HEK293 (cell line): ENCODE measurements around the gene STIM1.

Experiments
- CTCF ChIA-PET: fragments of 350-600 bp; formaldehyde crosslinking; extraction: SDS; loops from one replicate; lab custom pipeline; 2021; ENCODE audit warnings: antibody characterized with exemption; lab: Yijun Ruan, JAX
- POLR2A ChIA-PET: fragments of 300-600 bp; formaldehyde crosslinking; extraction: SDS; loops from one replicate; lab custom pipeline; 2020; ENCODE audit warnings: antibody characterized with exemption, inconsistent platforms; lab: Yijun Ruan, JAX
- H3K27ac ChIP-seq: fragments of 200-500 bp; sonication (Bioruptor generic); 2 replicates; pipeline ENCODE4 v1.5.1; 2014; ENCODE audit warnings: low read depth, low read length, control low read depth, inconsistent platforms; ENCODE audit errors: extremely low read depth
- H3K36me3 ChIP-seq, 2 experiments: fragments of 200-500 bp in 1 of 2; sonication (Bioruptor generic) in 1 of 2; 1 replicate in 1 of 2; 2 replicates in 1 of 2; pipeline ENCODE4 v1.5.1; 2014 to 2017; ENCODE audit warnings: inconsistent platforms in 2 of 2, low read length in 2 of 2; ENCODE audit not compliant: control insufficient read depth in 2 of 2, insufficient read depth in 1 of 2
- H3K4me1 ChIP-seq: fragments of 200-500 bp; sonication (Bioruptor generic); 2 replicates; pipeline ENCODE4 v1.5.1; 2014; ENCODE audit warnings: mild to moderate bottlenecking, low read length, inconsistent platforms; ENCODE audit not compliant: control insufficient read depth, insufficient read depth
- H3K4me3 ChIP-seq: 2 replicates; pipeline ENCODE4 v1.5.1; 2011; ENCODE audit warnings: low read depth, mild to moderate bottlenecking, control low read depth, low read length, moderate library complexity
- H3K9me3 ChIP-seq: fragments of 200-500 bp; sonication (Bioruptor generic); 2 replicates; pipeline ENCODE4 v1.5.1; 2014; ENCODE audit warnings: low read depth, low read length, inconsistent platforms; ENCODE audit not compliant: control insufficient read depth, insufficient read depth
- EGR2 ChIP-seq: fragments of 450-650 bp; formaldehyde crosslinking; IDR thresholded peaks from 2 replicates; pipeline ENCODE4 v1.5.1; 2016; ENCODE audit warnings: low read depth, missing biosample characterization, missing genetic modification characterization
- KLF16 ChIP-seq: fragments of 450-650 bp; formaldehyde crosslinking; IDR thresholded peaks from 2 replicates; pipeline ENCODE4 v1.5.1; 2017; ENCODE audit warnings: missing biosample characterization, missing genetic modification characterization
- RBAK ChIP-seq: fragments of 450-650 bp; formaldehyde crosslinking; IDR thresholded peaks from 2 replicates; pipeline ENCODE4 v1.5.1; 2016; ENCODE audit warnings: missing biosample characterization, missing genetic modification characterization
- SCRT2 ChIP-seq: fragments of 450-650 bp; formaldehyde crosslinking; IDR thresholded peaks from 2 replicates; pipeline ENCODE4 v1.5.1; 2016; ENCODE audit warnings: missing biosample characterization, missing genetic modification characterization
- SP3 ChIP-seq: fragments of 450-650 bp; formaldehyde crosslinking; IDR thresholded peaks from 2 replicates; pipeline ENCODE4 v1.5.1; 2016; ENCODE audit warnings: missing biosample characterization, missing genetic modification characterization
- TCF7L2 ChIP-seq: IDR thresholded peaks from 2 replicates; pipeline ENCODE4 v1.6.1; 2011; ENCODE audit warnings: low read depth, mild to moderate bottlenecking, inconsistent platforms, low read length, moderate library complexity, borderline replicate concordance
- WT1 ChIP-seq: fragments of 450-650 bp; formaldehyde crosslinking; IDR thresholded peaks from 2 replicates; pipeline ENCODE4 v1.5.1; 2016; ENCODE audit warnings: missing biosample characterization, missing genetic modification characterization
- ZBTB1 ChIP-seq: fragments of 450-650 bp; formaldehyde crosslinking; IDR thresholded peaks from 2 replicates; pipeline ENCODE4 v1.5.1; 2016; ENCODE audit warnings: missing biosample characterization, missing genetic modification characterization
- ZBTB20 ChIP-seq: fragments of 450-650 bp; formaldehyde crosslinking; IDR thresholded peaks from 2 replicates; pipeline ENCODE4 v1.5.1; 2016; ENCODE audit warnings: missing biosample characterization, missing genetic modification characterization
- ZBTB21 ChIP-seq: fragments of 450-650 bp; formaldehyde crosslinking; IDR thresholded peaks from 2 replicates; pipeline ENCODE4 v1.5.1; 2017; ENCODE audit warnings: missing biosample characterization, missing genetic modification characterization
- ZNF132 ChIP-seq: fragments of 450-650 bp; formaldehyde crosslinking; IDR thresholded peaks from 2 replicates; pipeline ENCODE4 v1.5.1; 2017; ENCODE audit warnings: missing biosample characterization, missing genetic modification characterization, borderline replicate concordance
- ZNF202 ChIP-seq: fragments of 450-650 bp; formaldehyde crosslinking; IDR thresholded peaks from 2 replicates; pipeline ENCODE4 v1.5.1; 2016; ENCODE audit warnings: missing biosample characterization, missing genetic modification characterization, borderline replicate concordance
- ZNF302 ChIP-seq: fragments of 450-650 bp; formaldehyde crosslinking; IDR thresholded peaks from 2 replicates; pipeline ENCODE4 v1.5.1; 2016; ENCODE audit warnings: missing biosample characterization, missing genetic modification characterization, low read depth
- ZNF311 ChIP-seq: fragments of 450-650 bp; formaldehyde crosslinking; IDR thresholded peaks from 2 replicates; pipeline ENCODE4 v1.5.1; 2017; ENCODE audit warnings: missing biosample characterization, missing genetic modification characterization, borderline replicate concordance
- ZNF324 ChIP-seq: fragments of 450-650 bp; formaldehyde crosslinking; IDR thresholded peaks from 2 replicates; pipeline ENCODE4 v1.5.1; 2016; ENCODE audit warnings: missing biosample characterization, missing genetic modification characterization
- ZNF335 ChIP-seq: fragments of 450-650 bp; formaldehyde crosslinking; conservative IDR thresholded peaks from 2 replicates; pipeline ENCODE4 v1.5.1; 2016; ENCODE audit warnings: missing biosample characterization, missing genetic modification characterization
- ZNF341 ChIP-seq: fragments of 450-650 bp; formaldehyde crosslinking; IDR thresholded peaks from 2 replicates; pipeline ENCODE4; 2016; ENCODE audit warnings: low read depth, missing biosample characterization, missing genetic modification characterization
- ZNF555 ChIP-seq: fragments of 450-650 bp; formaldehyde crosslinking; conservative IDR thresholded peaks from 2 replicates; pipeline ENCODE4 v1.5.1; 2017; ENCODE audit warnings: missing biosample characterization, mild to moderate bottlenecking, missing genetic modification characterization, inconsistent platforms
- ZNF629 ChIP-seq: fragments of 450-650 bp; formaldehyde crosslinking; IDR thresholded peaks from 2 replicates; pipeline ENCODE4 v1.5.1; 2017; ENCODE audit warnings: missing biosample characterization, missing genetic modification characterization
- ZNF768 ChIP-seq: fragments of 450-650 bp; formaldehyde crosslinking; IDR thresholded peaks from 2 replicates; pipeline ENCODE4 v1.5.1; 2018; ENCODE audit warnings: missing biosample characterization, mild to moderate bottlenecking, missing genetic modification characterization
- ZNF776 ChIP-seq: fragments of 450-650 bp; formaldehyde crosslinking; IDR thresholded peaks from 2 replicates; pipeline ENCODE4 v1.5.0; 2017; ENCODE audit warnings: missing biosample characterization, missing genetic modification characterization, borderline replicate concordance
- ZNF777 ChIP-seq: fragments of 450-650 bp; formaldehyde crosslinking; IDR thresholded peaks from 2 replicates; pipeline ENCODE4 v1.5.1; 2017; ENCODE audit warnings: missing biosample characterization, missing genetic modification characterization, borderline replicate concordance
- ZSCAN16 ChIP-seq: fragments of 450-650 bp; formaldehyde crosslinking; IDR thresholded peaks from 2 replicates; pipeline ENCODE4 v1.5.1; 2016; ENCODE audit warnings: missing biosample characterization, missing genetic modification characterization
- ZSCAN23 ChIP-seq: fragments of 450-650 bp; formaldehyde crosslinking; IDR thresholded peaks from 2 replicates; pipeline ENCODE4 v1.5.1; 2016; ENCODE audit warnings: missing biosample characterization, missing genetic modification characterization
- TF ChIP-seq, protein P1 (sequence below): fragments of 450-650 bp; IDR thresholded peaks from 2 replicates; pipeline ENCODE4 v1.5.1; 2018; ENCODE audit warnings: missing biosample characterization, missing genetic modification characterization
- TF ChIP-seq, protein P2 (sequence below): fragments of 450-650 bp; formaldehyde crosslinking; IDR thresholded peaks from 2 replicates; pipeline ENCODE4 v1.5.1; 2016; ENCODE audit warnings: missing biosample characterization, missing genetic modification characterization
- TF ChIP-seq, protein P3 (sequence below): fragments of 450-650 bp; formaldehyde crosslinking; IDR thresholded peaks from 2 replicates; pipeline ENCODE4 v1.5.1; 2016; ENCODE audit warnings: missing biosample characterization, missing genetic modification characterization
- TF ChIP-seq, protein P4 (sequence below): fragments of 450-650 bp; formaldehyde crosslinking; IDR thresholded peaks from 2 replicates; pipeline ENCODE4 v1.5.1; 2016; ENCODE audit warnings: missing biosample characterization, missing genetic modification characterization
- TF ChIP-seq, protein P5 (sequence below): fragments of 450-650 bp; formaldehyde crosslinking; IDR thresholded peaks from 2 replicates; pipeline ENCODE4 v1.5.1; 2017; ENCODE audit warnings: missing biosample characterization, missing genetic modification characterization

The STIM1 gene

DNA sequence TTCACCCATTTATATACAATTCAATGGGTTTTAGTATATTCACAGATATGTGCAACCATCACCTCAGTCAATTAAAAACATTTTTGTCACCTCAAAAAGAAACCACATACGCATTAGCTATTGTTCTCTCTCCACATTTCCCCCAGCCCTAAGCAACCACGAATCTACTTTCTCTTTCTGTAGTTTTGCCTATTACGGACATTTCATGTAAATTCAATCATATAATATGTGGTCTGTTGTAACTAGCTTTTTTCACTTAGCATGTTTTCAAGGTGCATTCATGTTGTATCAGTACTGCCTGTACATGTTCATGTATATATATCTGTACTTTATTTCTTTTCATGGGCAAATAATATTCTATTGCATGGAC, 134.4 kb downstream of the STIM1 start:
- TF ChIP-seq ZNF302 (tag by site-specific recombination): no peak
- no peak for TF ChIP-seq RBAK
- no peak for TF ChIP-seq ZNF202 (tag by site-specific recombination)
- TF ChIP-seq EGR2 (tag by site-specific recombination): no peak
- TF ChIP-seq ZBTB21 (tag by site-specific recombination): no peak
- TF ChIP-seq ZBTB1: no peak
- no peak for TF ChIP-seq ZSCAN16 (tag by site-specific recombination)
- no peak for TF ChIP-seq SP3
- no peak for TF ChIP-seq ZNF776 (tag by site-specific recombination)
- no peak for TF ChIP-seq ZNF324
- TF ChIP-seq ZNF768 (tag by site-specific recombination): no peak
- TF ChIP-seq, protein P1, sequence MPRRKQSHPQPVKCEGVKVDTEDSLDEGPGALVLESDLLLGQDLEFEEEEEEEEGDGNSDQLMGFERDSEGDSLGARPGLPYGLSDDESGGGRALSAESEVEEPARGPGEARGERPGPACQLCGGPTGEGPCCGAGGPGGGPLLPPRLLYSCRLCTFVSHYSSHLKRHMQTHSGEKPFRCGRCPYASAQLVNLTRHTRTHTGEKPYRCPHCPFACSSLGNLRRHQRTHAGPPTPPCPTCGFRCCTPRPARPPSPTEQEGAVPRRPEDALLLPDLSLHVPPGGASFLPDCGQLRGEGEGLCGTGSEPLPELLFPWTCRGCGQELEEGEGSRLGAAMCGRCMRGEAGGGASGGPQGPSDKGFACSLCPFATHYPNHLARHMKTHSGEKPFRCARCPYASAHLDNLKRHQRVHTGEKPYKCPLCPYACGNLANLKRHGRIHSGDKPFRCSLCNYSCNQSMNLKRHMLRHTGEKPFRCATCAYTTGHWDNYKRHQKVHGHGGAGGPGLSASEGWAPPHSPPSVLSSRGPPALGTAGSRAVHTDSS: no peak
- no peak for TF ChIP-seq KLF16 (tag by site-specific recombination)
- no peak for TF ChIP-seq ZNF555 (tag by site-specific recombination)
- no peak for TF ChIP-seq ZNF777
- no peak for TF ChIP-seq ZNF335
- Histone ChIP-seq H3K4me3 (no peak overlapping the region), H3K27ac (no peak overlapping the region), H3K4me1 (no peaks in the 10 kb centered on the region), H3K9me3 (no peaks in the 10 kb centered on the region), H3K36me3 (no peaks in the 10 kb centered on the region)
- ChIA-PET CTCF (interaction anchor here (1.4 kb wide), 1 partner anchor 135 kb away, joined by 4 read pairs; the partner anchor contains the start of gene STIM1), POLR2A (no interaction called here)

DNA sequence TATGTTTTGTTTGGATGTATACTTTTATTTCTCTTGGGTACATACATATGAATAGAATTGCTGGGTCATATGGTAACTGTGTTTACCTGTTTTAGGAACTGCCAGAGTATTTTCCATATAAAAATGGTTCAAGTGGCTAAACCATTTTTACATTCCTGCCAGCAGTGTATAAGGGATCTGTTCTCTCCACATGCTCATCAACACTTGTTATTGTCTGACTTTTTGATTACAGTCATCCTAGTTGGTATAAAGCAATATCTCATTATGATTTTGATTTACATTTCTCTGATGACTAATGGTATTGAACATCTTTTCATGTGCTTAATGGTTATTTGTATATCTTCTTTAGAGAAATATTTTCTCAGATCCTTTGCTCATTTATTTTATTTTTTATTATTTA, 134.9 kb downstream of the STIM1 start:
- Histone ChIP-seq H3K36me3 (no peaks in the 10 kb centered on the region), H3K9me3 (no peaks in the 10 kb centered on the region), H3K27ac (no peak overlapping the region), H3K4me3 (no peak overlapping the region), H3K4me1 (no peaks in the 10 kb centered on the region)
- CTCF ChIA-PET: no interaction called here
- POLR2A ChIA-PET: interaction anchor here (0.7 kb wide), 1 partner anchor 136 kb away, joined by 3 read pairs; no protein-coding TSS in a partner anchor
- no peak for TF ChIP-seq ZBTB20 (tag by site-specific recombination)
- TF ChIP-seq ZSCAN23 (tag by site-specific recombination): no peak
- no peak for TF ChIP-seq ZBTB1
- TF ChIP-seq, protein P2, sequence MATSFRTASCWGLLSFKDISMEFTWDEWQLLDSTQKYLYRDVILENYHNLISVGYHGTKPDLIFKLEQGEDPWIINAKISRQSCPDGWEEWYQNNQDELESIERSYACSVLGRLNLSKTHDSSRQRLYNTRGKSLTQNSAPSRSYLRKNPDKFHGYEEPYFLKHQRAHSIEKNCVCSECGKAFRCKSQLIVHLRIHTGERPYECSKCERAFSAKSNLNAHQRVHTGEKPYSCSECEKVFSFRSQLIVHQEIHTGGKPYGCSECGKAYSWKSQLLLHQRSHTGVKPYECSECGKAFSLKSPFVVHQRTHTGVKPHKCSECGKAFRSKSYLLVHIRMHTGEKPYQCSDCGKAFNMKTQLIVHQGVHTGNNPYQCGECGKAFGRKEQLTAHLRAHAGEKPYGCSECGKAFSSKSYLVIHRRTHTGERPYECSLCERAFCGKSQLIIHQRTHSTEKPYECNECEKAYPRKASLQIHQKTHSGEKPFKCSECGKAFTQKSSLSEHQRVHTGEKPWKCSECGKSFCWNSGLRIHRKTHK: no peak
- TF ChIP-seq, protein P3, sequence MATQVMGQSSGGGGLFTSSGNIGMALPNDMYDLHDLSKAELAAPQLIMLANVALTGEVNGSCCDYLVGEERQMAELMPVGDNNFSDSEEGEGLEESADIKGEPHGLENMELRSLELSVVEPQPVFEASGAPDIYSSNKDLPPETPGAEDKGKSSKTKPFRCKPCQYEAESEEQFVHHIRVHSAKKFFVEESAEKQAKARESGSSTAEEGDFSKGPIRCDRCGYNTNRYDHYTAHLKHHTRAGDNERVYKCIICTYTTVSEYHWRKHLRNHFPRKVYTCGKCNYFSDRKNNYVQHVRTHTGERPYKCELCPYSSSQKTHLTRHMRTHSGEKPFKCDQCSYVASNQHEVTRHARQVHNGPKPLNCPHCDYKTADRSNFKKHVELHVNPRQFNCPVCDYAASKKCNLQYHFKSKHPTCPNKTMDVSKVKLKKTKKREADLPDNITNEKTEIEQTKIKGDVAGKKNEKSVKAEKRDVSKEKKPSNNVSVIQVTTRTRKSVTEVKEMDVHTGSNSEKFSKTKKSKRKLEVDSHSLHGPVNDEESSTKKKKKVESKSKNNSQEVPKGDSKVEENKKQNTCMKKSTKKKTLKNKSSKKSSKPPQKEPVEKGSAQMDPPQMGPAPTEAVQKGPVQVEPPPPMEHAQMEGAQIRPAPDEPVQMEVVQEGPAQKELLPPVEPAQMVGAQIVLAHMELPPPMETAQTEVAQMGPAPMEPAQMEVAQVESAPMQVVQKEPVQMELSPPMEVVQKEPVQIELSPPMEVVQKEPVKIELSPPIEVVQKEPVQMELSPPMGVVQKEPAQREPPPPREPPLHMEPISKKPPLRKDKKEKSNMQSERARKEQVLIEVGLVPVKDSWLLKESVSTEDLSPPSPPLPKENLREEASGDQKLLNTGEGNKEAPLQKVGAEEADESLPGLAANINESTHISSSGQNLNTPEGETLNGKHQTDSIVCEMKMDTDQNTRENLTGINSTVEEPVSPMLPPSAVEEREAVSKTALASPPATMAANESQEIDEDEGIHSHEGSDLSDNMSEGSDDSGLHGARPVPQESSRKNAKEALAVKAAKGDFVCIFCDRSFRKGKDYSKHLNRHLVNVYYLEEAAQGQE (tag by site-specific recombination): no peak
- no peak for TF ChIP-seq ZNF311
- TF ChIP-seq WT1 (tag by site-specific recombination): no peak
- TF ChIP-seq, protein P4, sequence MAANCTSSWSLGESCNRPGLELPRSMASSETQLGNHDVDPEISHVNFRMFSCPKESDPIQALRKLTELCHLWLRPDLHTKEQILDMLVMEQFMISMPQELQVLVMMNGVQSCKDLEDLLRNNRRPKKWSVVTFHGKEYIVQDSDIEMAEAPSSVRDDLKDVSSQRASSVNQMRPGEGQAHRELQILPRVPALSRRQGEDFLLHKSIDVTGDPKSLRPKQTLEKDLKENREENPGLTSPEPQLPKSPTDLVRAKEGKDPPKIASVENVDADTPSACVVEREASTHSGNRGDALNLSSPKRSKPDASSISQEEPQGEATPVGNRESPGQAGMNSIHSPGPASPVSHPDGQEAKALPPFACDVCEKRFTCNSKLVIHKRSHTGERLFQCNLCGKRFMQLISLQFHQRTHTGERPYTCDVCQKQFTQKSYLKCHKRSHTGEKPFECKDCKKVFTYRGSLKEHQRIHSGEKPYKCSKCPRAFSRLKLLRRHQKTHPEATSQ: no peak
- TF ChIP-seq, protein P5, sequence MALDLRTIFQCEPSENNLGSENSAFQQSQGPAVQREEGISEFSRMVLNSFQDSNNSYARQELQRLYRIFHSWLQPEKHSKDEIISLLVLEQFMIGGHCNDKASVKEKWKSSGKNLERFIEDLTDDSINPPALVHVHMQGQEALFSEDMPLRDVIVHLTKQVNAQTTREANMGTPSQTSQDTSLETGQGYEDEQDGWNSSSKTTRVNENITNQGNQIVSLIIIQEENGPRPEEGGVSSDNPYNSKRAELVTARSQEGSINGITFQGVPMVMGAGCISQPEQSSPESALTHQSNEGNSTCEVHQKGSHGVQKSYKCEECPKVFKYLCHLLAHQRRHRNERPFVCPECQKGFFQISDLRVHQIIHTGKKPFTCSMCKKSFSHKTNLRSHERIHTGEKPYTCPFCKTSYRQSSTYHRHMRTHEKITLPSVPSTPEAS (tag by site-specific recombination): no peak
- TF ChIP-seq ZNF629 (tag by site-specific recombination): no peak
- TF ChIP-seq SCRT2 (tag by site-specific recombination): no peak
- TF ChIP-seq ZNF132: no peak
- no peak for TF ChIP-seq ZNF341 (tag by site-specific recombination)
- no peak for TF ChIP-seq TCF7L2
